Fibroblast of skin of right quadriceps (primary cell): ENCODE measurements around the gene VOPP1.

Experiments
- DNase-seq: peaks from one replicate; pipeline ENCODE4 v3.0.0-alpha.2; 2013

The VOPP1 gene

DNA sequence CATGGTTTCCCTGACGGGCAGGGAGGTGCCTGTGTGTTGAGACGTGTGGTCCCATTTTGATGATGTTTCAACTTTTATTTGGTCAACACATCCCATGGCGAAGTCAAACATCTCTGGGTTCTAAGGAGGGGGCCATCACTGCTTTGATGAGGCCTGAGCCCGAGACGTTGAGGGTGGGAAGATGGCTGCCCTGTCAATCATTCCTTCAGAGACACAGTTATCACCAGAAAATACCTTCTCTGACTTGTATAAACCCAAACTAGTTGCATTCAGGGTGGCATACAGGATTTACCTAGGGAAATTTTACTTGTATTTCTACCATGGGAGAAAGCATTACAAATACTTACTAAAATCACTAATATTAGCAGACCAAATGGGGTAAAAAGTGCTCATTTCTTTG is 64.6 kb downstream of the VOPP1 start:
- DNase-seq = no peak

DNA sequence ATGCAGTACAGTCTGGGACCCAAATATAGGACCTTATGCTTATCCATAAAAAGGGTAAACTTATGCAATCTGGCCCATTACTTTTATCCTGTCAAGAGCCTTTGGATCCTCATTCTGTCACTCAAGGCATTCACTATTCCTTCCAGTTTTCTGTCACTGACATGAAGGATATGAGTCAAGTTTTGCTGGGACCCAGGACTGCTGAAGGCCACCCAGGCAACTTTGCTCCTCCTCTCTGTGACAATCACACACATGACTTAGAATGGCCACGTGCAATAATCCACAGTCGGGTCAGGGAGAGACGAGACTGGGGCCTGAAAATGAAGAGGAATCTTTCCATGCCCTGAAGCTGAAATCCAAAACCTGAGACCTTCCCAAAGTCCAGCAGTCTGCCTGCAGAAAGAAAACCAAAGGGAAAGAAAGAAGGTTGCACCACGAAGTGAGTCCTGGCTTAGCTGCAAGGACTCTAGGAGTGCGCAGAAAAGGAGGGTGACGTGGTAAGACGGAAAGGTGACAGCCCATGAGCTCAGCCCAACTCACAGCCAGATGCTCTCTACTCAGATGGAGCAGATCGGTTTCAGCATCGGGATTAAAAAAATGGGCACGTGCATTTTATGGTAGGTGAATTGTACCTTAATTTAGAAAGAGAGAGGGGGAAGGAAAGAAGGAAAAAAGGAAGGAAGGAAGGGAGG is 67.2 kb downstream of the VOPP1 start:
- no peak for DNase-seq

DNA sequence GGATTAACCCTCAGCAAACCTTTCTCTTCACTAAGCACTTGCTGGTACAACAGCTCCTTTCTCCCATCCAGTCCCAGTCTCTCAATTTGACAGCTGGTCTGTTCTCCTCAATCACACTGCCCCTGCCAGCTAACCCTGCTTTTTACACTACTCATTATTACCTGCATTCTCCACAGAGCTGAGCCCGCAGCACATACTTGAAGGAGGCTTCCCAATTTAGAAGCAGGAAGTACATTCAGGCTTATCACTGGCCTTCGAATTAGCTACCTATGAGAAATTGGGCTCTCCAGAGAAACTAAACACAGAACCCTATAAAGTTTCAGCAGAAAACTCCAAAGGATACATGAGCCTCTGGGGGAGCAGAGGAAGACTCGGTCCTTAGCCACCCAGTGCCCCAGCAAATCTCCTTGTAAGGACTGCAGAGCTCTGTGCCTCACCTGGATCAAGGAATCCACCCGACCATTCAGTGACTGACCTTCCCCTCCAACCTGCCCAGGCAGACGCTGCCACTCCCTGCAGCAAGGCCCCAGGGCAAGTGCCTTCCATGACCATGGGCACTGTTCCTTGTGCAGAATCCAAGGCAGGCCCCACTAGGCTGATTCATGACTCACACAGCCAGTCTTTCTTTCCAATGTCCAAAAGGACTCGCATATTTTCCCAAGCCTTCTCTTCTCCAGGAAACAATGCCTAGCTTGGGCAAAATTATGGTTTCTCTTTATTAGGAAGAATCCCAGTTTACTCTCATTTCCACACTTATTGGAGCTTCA is 68.0 kb downstream of the VOPP1 start:
- DNase-seq = peak; percentile 23

DNA sequence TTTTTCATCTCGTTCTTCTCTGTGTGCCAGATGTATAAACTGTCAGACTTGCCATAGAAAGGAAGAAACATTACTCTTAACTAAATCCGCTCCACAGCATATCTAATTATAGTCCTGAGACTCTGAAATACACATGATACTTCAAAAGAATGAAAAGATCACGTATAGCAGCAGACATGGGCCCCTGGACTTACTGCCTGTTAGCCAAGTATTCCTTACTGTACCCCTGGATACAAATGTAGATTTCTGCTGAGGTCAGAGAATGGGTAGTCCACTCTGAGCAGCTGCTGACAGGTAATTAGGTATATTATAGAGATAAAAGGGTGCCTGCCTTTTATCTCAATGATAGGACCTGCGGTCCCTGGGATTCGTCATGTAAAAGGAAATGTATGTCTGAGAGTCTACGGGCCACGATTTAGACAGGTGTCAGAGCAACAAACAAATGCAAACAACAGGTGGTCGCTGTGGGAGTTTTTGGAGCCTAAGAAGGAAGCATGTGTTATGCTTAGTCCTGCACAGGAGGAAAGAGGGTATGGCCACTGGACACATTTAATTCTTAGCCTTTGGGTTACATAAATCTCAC is 69.4 kb downstream of the VOPP1 start:
- DNase-seq = no peak

DNA sequence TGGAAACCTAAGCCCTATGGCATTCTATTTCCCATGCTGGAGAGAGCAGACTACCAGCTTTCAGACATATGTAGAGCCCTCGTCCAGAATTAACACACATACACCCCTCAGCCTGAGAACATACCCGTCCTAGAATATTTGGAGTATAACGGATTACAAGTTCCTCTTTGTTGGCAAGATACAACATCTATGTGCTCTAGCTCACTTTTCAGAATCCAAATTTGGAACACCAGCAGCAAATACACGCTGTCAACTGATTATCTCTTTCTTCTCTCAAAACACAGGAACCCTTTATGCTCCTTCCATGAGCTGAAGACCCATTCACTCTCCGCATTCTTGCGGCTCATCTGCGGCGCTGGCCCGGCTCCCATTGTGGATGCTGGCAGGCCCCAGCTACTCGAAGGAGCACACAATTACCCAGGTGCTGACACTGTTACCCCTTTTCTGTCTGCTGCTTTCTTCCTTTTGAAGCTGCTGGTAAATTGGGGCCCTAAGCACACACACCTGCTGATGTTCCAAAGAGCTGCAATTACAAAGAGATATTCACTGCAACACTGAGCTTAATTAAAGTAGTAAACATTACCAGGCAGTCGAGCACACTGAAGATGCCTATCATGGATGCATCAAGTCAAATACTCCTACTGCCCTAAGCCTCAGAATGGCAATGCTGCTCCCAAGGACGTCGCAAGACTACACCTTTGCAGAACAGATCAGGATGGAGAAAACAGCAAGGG is 70.0 kb downstream of the VOPP1 start:
- DNase-seq = no peak

DNA sequence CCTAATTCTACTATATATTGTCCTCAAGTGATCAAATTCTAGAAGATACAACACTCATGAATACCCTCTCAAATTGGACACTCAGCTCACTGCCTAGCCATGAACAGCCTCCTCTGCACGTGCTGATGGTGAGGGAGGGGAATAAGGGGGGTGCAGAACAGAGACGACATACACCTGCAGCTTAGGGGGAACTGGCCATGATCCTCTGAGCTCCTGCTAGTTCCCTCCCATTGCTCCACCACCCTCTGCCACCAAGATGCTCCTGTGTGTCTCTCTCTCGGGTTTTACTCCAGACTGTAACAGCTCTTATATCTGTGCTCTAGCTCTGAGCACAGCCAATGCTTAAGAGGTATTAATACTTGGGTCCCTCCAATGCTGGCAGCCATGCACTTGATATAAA is 70.7 kb downstream of the VOPP1 start:
- no peak for DNase-seq

DNA sequence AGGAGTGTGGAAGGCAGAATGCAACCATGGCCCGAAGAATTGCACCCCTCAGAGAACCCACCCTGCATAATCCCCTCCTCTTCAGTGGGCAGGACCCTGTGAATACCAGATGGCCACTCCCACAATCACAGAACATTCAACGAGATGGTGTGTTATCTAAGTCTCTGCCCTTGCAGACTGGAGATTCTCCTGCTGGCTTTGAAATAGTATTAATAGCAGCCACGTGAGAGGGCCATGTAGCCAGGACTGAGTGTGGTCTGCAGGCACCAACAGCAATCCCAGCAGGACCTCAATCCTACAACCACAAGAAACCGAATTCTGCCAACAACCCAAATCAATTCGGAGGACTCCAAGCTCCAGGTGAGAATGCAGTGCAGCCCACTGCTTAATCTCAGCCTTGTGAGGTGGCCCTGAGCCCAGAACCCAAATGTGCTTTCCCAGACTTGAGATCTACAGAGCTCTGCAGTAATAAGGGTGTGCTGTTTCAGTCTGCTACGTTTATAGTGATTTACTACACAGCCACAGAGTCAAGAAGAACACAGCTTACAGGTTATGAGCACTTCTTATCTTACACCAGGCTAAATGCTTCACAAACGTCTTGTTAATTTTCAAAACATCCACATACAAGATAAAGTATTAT is 72.1 kb downstream of the VOPP1 start:
- DNase-seq = no peak

DNA sequence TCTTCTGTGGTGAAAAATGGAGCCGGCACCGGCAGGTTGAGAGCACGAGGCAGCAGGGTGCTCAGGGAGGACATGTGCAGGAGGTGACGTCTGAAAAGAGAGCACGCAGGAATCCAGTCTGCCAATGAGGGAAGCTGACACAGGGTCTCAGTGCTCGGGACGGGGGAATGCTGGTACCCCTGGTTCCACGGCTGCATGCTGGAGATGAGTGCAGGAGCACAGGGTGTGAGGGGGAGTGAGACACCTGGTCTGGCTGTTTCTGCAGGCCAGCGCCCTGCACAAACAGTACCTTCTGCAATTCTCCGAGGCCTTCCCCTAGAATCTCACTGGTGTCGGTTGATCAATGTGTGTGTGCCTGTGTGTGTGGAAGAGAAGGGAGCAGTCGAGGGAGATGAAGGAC is 72.7 kb downstream of the VOPP1 start:
- DNase-seq = no peak

DNA sequence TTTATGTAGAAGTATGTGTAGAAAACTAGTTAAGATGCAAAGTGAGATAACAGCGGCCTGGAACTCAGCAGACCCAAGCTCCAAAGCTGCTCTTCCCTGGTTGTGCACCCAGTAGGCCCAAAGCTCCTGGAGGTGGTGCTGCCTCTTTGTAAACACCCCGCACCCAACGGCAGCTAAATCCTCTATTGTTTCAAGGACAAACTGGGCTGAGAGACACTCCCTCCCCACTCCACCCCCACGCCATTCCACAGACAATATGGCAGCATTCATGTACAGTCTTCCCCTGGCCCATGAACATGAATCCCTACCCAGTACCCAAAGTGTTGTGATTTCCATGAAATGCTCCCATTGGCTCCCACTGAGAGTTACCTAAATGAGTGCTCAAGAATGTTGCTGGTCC is 73.5 kb downstream of the VOPP1 start:
- DNase-seq = no peak

DNA sequence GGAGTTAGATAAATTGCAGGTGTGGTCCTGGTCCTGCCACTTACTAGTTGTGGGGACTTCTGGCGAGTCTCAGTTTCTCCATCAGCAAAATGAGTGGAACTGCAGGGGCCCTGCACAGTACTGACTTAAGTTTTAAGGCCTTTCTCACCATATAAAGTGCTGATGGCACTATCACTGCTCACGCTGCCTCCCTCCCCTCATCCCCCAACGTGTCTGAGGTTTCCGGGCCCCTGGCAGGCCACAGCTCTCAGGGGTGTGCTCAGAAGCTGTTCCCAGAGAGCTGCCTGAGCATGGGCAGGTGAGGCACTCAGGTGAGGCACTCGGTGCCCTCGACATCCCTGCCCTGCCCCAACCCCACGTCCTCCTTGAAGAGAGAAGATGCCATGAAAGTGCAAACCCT is 74.2 kb downstream of the VOPP1 start:
- DNase-seq = no peak

DNA sequence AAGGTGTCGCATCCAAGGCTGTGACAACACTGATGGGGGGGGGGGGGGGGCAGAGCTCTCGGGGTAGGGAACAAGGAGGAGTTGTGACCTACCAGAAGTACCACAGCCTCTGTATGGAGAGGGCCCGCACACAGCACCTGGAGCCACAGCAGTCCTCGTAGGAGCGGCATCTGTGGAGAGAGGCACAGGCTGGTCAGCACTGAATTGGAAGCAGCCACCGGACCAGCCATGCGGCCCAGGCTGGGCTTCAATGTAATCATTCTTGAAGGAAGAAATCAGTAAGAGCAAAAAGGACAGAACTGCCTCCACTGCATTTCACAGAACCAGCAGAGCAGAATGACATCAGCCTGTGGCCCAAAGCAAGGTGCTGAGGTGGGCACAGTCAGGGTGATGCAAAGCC is 74.8 kb downstream of the VOPP1 start:
- DNase-seq = no peak

DNA sequence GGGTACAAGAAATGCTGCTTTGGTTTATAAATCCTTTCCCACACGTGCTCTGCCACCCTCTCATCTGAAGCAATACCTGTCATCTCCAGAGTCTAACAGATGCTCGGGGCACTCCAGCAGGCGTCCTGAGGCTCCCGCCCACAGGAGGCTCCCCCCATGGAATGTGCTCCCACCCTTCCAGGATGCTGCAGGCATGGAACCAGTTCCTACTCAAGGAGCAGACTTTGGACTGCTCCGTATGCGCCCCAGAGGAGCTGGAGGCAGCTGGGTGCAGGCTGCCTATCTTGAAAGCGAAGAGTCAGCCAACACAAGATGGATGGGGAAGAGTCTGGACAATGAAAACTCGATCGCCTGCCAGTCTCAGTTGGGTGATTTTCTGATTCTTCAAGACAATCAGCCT is 75.4 kb downstream of the VOPP1 start:
- no peak for DNase-seq

DNA sequence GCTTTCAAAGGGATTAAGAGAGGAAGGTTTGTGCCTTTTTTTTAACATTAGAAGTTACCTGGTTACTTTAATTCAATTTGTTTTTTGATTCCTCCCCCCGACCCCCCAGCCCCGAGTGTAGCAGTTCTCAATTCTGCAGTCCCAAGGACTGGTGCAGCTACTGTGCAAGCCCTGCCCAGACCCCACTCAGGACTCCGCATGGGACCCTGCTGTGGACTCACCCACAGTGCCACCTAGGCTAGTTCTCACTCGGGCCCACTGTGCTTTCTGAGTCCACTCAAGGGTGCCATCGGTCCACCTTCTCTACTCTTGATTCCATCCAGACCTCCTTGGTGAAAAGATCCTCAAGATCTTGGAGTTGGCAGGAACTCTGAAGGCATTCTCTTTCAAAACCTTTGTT is 77.4 kb downstream of the VOPP1 start:
- no peak for DNase-seq

DNA sequence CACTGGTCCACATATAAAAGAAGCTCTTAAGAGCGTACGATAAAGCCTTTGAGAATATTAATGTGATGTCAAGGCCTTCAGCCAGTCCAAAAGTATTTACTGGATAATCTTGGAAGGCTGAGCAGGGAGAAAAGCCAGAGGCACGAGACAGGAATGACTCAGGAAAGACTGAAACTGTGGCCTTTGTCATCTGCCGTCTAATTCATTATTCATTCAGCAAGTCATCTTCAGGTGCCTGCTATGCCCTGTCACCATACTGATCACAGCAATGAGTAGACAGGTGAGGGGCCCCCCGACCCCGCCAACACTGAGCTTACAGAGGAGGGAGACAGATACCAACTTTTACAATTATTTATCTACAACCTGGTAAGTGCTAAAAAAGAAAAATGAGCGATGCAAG is 78.9 kb downstream of the VOPP1 start:
- no peak for DNase-seq

DNA sequence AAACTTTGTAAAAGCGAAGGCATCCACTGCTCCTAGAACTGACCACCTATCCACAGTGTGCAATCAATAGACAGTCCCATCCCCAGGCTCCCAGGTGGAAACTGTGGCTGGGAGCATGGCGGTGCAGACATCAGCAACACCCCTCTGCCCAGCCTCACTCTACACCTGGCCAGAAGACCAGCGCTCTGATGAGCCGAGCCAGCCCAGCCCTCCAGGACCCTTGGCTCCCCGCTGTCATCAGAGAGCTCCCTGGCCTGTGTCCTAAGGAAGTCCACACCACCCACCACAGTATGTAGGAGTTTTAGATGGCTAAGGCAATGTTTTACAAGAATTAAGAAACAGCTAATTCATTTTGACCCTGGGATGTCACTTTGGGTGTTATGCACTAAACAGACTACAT is 81.0 kb downstream of the VOPP1 start:
- DNase-seq = no peak

DNA sequence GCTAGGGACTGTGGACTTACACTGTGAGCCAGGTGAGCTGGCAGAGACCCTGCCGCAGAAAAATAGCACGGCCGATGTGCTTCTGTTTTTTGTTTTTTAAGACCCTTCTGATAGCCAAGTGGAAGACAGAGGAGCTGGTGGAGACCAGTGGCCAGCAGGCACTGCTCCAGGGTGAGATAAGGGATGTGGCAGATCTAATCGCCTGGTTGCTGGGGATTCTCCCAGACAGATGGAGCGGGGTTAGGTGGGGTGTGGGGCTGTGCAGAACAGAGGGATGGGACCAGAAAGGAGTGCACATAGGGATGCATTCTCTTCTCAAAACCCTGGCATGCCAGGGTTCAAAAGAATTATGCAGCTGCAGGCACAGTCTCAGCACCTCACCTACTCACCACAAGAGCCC is 82.2 kb downstream of the VOPP1 start:
- no peak for DNase-seq

DNA sequence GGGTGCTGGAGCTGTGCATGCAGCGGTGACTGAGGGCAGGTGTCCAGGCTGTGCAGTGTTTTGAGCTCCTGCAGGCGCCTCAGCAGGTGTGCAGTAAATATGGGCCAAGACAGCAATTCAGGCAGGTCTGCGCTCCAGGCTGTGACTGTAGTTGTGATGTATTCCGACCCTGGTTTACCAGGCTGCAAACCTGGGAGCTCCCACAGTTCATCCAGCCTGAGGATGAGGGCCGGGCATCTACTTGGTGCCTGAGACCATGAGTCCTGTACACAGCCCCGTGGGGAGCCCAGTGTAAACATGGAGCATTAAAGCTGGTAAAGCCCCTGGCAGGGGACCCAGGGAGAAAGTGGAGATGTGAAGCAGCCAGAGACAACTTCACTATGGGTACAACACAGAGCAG is 82.8 kb downstream of the VOPP1 start:
- no peak for DNase-seq

DNA sequence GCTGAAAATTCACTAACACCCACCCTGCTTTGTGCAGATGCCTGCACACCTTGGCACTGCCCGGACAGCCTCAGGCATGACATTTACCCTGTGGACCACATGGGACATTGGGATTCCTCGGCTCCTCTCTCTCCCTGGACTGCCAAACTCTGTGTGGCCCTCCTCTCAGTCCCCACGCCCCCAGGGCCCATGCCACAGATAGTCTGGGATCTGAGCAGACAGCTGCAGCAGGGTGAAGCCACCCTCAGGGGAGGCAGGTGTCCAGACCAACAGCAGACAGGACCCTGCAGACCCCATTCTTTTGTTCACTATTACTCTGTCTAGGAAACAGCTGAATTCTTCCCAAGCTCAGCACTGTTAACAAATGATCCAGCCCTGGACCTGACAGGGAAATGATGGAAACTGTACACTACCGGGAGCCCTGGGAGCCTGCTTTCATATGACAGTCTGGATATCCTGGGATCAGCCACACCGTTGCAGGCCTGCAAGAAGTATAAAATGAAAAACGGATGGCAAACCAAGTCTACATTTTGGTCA is 83.4 kb downstream of the VOPP1 start:
- no peak for DNase-seq

DNA sequence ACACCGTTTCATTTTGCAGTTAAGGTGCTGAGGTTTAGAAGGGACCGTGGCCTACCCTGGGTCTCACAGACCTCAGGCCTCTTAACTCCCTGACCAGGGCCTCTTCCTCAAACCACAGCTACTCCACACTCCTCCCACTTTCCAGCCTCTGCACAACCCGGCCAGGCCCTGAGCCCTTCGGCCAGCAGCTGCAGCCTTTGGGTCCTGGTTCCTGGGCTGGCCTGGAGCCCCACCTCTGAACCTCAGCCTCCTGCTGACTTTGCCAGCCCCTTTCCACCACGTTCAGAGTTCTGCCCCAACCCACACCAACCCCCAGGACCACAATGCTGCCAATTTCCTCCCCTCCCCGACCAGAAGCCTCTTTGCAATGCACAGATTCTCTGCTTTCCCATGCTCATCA is 84.1 kb downstream of the VOPP1 start:
- no peak for DNase-seq

DNA sequence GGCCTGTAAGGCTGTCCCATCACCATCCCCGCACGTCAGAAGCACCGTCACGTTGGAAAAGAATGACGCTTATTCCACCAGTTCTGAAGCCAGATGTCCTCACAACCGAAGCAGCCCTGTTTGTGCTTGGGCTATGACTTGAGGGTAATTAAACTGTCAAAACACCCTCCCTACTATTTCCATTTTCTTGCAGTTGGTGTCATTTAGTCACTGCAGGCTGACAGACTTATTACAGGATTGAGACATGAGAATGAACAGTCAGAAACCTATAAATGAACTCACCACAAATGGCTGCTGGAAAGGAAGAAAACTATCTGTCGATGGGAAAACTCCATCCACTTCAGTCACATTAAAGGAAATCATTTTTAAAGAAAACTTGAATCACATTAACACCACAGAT is 85.3 kb downstream of the VOPP1 start:
- peak; percentile 47 for DNase-seq

DNA sequence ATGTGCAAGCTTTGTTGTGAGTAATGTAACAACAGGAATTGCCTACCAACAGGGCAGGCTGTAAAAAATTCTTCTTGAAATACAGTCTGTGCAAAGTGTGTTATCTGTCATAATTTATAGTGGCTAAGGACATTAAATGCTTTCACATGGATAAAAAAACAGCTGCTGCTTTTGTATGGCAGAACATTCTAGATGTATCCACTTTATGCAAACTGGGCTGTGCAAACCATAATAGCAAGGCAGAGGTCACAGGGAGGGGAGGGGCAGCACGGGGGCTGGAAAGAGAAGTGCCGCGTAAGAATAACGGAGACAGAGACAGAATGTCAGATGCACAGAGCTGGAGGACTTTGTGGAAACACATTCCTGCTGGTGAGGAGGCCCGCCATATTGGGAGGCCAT is 86.1 kb downstream of the VOPP1 start:
- DNase-seq = no peak

DNA sequence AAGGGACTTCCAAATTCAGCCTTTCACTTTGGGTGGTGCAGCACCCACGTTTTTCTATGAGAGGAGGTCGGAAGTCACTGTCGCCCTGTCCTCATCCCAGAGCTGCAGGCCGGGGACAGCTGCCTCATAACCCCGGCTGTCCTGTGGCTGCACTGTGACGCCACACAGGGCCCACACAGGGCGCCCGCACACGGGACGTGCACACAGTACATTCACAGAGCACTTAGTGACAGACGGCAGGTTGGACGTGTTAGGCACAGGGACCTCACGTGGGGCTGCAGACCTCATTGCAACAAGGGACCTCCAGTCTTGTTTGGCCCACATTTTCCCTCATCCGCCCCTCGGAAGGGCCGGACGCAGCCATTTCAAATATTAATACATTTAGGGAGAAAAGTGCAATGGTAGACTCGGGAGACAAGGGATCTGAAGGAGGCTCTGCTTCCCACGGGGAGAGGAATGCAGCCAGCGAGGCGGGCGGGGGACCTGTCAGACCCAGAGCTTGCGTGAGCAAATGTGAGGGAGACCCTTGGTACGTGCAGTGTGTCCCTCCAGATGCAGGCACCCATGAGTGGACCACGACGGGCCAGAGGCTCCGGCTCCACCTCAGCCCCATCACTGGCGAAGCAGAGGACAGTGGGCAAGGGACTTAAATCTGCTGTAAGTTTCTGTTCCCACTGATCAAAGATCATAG is 86.7 kb downstream of the VOPP1 start:
- DNase-seq = no peak
